Right forelimb (tissue), 1 donor: ENCODE results near the gene BEAN1.

Experiments
- DNase-seq: peaks from one replicate; pipeline ENCODE4 v3.0.0-alpha.2; 2018

Gene BEAN1

GRCh38 chr16:66421891-66422290, 5.2 kb upstream of the BEAN1 start:
- DNase-seq = no peak

GRCh38 chr16:66422366-66422765, 4.7 kb upstream of the BEAN1 start:
- peak; percentile 10 for DNase-seq

- peak; percentile 26 for DNase-seq
Measured at GRCh38 chr16:66423177-66423576, 3.9 kb upstream of the BEAN1 start.

GRCh38 chr16:66425651-66426050, 1.4 kb upstream of the BEAN1 start:
- DNase-seq = no peak

GRCh38 chr16:66426112-66427035, 721 bp upstream of the BEAN1 start:
- no peak for DNase-seq

GRCh38 chr16:66427871-66428681, 981 bp downstream of the BEAN1 start:
- DNase-seq = no peak

GRCh38 chr16:66428682-66429251, 1.7 kb downstream of the BEAN1 start:
- DNase-seq = no peak

GRCh38 chr16:66429290-66429962, 2.3 kb downstream of the BEAN1 start:
- no peak for DNase-seq

GRCh38 chr16:66430214-66430613, 3.1 kb downstream of the BEAN1 start:
- no peak for DNase-seq

GRCh38 chr16:66431760-66432159, 4.7 kb downstream of the BEAN1 start:
- DNase-seq = no peak

- DNase-seq = no peak
Measured at GRCh38 chr16:66432429-66432828, 5.3 kb downstream of the BEAN1 start.

- DNase-seq = no peak
Measured at GRCh38 chr16:66434619-66435430, 7.7 kb downstream of the BEAN1 start.

GRCh38 chr16:66435896-66436295, 8.8 kb downstream of the BEAN1 start:
- DNase-seq = no peak

- DNase-seq = no peak
Measured at GRCh38 chr16:66437391-66437945, 10.4 kb downstream of the BEAN1 start.

GRCh38 chr16:66438536-66438935, 11.4 kb downstream of the BEAN1 start:
- DNase-seq = no peak

GRCh38 chr16:66439051-66439730, 12.1 kb downstream of the BEAN1 start:
- DNase-seq = no peak

- DNase-seq = no peak
Measured at GRCh38 chr16:66440271-66440802, 13.2 kb downstream of the BEAN1 start.

- no peak for DNase-seq
Measured at GRCh38 chr16:66440970-66441369, 13.9 kb downstream of the BEAN1 start.

GRCh38 chr16:66441586-66442375, 14.7 kb downstream of the BEAN1 start:
- DNase-seq = no peak
